COLO668 (cell line): ENCODE results near the gene IL1RAPL1.
"Not testable (repeated sequence)": the region's sequence is repeated elsewhere in the genome, so short reads cannot be mapped to it uniquely, and the experiment has no call there.

Experiments used
- DNase-seq: peaks from one replicate; lab custom pipeline; 2025; ENCODE audit not compliant: unreplicated experiment; lab: John Stamatoyannopoulos, UW

Gene IL1RAPL1

DNA sequence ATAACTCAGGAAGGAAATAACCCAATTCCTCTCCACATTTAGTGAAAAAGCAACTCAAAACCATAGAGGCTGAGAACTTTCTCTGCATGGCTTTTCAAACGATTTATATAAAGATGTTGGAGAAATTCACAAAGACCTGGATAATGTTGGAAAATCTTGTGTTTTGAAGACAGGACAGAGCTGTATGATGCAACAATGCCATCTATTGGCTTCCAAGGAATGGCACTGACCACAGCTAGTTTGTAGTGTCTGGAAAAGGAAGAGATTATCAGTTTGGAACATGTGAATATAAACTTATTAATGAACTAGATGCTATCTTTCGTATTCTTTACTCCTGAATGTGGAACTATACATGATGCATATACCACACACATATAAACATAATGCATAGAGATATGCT lies 503.6 kb downstream of the IL1RAPL1 start:
- no peak for DNase-seq

DNA sequence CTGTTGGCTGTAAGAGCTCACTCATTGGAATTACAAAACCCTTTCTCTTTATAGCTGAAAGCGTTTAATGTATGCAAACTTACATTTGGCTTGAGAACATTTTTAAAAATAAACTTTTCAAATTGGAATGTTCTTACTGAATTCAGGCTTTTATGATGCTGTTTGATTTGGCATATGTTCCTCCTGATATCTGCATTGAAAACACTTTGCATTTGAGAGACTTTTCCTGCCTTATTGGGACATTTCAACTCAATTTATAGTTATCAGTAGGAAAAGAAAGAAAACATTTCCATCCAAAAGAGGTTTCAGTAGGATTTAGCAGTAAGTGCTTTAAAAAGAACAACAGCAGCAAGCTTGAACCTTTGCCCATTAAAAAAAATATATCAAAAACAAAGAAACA lies 520.0 kb downstream of the IL1RAPL1 start:
- DNase-seq, result no peak

DNA sequence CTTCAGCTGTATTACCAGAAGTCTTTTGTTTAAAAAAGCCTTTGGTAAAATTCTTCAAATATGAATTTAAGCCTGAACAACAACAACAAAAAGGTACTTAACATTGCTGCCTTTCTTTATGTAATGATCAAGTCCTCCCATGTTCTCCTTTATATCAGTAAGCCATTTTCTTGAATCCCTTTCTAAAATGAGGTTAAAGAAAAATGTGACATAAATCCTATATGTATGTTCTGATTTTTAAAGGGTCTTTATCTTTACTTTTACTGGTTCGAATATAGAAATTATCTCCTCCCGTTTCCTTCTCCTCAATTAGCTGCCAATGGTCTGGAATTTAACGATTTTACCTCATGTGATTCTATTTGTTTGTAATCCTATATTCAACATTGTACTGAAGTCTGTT lies 522.8 kb downstream of the IL1RAPL1 start:
- DNase-seq, result no peak

DNA sequence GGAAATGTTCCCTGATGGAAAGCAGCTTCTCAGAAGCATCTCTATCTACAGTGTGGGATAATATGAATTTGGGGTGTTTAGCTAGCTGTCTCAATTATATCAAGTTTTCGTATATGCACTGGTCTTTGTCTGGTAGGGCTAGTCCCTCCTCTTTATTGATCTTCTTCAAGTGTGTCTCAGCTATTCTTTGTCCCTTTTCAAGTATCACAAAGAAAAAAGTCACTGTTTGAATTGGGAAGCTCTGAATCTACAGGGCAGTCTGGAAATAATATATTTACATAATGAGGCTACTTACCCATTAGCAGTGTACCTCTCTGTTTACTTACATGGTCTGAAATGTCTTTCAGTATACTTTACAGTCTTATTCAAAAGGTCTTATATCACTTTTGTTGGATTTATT lies 526.0 kb downstream of the IL1RAPL1 start:
- DNase-seq, result no peak

DNA sequence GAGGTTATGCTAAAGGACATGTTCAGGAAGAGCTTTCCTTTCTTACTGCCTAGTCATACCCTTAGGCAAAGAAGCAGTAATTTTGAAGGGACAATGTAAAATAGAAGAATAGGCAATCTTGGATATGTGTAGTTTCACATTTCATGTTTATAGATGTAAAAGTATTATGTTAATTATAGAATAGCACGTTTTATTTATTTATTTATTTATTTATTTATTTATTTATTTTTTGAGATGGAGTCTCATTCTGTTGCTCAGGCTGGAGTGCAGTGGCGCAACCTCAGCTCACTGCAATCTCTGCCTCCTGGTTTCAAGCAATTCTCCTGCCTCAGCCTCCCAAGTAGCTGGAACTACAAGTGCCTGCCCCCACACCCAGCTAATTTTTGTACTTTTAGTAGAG lies 535.6 kb downstream of the IL1RAPL1 start:
- not testable (repeated sequence) for DNase-seq

DNA sequence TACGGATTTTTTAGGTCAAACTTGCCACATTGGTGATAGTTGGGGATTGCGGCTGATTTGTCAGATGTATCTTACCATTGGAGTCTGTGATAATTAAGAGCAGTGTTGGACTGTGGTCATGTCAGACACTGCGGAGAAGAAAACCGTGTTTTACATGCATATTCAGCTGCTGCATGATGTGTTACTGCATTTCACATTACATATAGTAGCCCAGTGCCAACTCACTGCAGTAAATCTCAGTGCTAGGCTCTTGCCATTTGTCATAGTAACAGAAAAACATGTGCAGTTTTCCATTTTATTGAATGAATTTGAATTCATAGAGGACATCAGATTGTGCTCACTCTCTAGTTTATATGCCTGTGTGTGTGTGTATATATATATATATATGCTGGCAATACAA lies 543.7 kb downstream of the IL1RAPL1 start:
- no peak for DNase-seq

DNA sequence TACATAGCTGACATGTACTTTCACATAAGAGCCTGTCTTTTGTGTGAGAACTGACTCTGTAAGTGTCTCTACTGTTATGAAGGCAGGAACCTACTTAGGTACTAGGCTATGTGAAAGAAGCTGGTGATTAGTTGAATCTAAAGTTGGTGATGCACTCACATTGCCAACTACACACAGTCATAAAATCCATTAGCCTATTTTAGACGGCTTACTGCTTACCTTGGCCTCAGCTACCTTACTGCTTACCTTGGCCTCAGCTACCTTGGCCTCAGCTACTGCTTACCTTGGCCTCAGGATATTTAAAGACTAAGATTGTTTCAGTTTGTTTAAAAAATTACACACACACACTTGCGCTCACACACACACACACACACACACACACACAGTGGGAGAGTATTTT lies 549.7 kb downstream of the IL1RAPL1 start:
- no peak for DNase-seq

DNA sequence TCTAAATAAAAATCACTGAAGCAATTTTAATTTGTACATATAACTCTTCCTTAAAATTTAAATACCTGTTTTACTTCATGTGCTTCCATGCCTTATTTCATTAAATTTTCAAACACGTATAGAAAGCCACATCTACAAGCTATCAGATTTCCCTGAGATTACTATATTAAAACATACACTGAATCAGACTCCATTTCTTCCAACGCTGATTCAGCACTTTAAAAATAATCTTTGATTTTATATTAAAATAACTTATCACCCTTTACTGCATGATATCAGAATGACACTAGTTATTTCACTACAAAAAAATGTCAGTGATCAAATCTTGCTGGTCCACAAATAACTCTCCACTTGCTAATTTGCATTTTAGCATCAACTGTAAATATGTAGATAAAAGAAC lies 550.8 kb downstream of the IL1RAPL1 start:
- DNase-seq, result no peak

DNA sequence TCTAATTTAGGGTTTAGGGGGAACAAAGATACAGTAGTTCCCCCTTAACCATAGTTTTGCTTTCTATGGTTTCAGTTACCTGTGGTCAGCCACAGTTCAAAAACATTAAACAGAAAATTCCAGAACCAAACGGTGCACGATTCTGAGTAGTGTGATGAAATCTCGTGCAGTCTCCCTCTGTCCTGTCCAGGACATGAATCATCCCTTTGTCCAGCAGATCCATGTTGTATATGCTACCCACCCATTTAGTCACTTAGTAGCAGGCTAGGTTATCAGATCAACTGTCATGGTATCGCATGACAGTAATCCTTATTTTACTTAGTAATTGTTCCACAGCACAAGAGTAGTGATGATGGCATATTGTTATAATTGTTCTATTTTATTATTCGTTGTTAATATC lies 556.1 kb downstream of the IL1RAPL1 start:
- DNase-seq, result no peak

DNA sequence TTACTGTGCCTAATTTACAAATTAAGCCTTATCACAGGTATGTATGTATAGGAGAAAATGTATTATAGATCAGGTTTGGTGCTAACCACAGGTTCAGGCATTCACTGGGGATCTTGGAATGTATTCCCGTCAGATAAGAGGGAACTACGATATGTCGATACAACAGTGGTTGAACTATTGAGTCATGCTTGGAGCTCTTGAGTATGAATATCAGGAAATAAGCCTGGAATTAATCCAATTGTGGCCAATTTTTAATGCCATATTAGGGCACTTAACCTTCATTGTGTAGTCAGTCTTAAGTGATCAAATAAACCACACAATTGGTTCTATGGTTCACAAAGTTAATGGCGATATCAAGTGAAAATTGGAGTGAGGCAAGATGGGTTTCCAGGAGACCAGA lies 556.5 kb downstream of the IL1RAPL1 start:
- DNase-seq, result no peak

DNA sequence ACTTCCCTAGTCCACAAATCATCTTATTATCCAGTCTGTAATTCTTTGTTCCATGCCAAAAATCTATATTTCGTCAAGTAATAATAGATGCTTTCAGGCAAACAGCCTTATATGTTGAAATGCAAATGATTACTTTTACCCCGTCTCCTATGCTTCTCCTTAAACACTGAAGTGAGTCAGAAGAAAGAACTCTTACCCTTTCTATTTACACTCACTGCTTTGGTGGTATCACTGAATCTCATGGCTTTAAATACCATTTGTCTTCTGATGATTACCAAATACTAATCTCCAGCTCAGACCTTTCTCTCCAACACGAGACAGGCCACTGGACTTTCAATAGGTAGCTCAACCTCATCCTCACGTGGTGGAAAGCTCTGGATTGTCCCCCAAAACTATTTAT lies 558.1 kb downstream of the IL1RAPL1 start:
- no peak for DNase-seq

DNA sequence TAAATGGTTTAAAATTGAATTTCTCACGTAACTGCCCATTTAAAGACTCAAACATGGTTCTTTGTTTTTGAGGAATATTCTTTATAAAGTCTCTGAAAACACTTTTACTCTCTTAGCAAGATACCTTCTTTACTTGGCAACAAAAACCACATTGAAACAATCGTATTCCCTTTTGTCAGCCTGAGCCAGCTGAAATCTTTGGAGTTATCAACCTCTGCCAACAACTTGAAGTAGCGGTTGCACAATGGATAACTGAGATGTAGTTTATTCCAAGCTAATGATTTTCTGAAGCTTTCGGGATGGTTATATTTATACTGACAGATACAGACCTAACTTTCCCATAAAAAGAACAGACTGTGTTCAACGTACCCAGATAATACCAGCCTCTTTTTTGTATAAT lies 561.3 kb downstream of the IL1RAPL1 start:
- DNase-seq, result no peak

DNA sequence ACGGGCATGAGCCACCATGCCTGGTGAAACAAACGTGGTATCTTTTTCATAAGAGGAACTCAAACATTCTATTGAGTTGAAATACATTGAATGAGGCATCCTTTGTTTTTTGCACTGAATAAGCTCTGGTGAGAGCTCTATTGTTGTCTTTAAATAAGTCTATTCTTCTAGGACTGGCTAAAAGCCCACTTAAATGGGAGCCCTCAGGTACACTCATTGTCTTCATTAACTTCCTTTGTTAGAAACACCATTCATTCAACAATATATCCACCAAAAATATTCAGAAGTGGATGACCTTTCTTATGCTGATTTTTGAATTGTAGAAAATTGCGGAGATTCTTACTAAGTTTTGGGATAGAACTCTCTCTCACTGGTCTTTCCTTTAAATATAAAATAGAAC lies 568.0 kb downstream of the IL1RAPL1 start:
- DNase-seq, result no peak

DNA sequence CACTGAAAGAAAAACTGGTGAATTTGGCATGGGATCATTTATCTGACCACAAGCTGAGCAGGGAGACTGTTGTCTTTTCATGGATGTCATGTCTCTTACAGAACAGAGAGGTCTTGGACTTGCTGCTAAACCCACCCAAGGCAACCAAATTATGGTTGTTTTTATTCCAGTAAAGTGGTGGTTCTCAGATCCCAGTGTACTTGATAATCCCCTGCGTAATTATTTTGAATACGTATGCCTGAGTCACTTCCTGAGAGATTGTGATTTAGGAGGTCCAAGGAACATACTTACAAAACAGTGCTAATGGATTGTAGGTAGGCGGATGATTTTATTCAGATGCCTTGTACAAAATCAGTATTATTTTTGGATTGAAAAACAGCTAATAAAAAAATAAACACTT lies 585.6 kb downstream of the IL1RAPL1 start:
- DNase-seq, result no peak

DNA sequence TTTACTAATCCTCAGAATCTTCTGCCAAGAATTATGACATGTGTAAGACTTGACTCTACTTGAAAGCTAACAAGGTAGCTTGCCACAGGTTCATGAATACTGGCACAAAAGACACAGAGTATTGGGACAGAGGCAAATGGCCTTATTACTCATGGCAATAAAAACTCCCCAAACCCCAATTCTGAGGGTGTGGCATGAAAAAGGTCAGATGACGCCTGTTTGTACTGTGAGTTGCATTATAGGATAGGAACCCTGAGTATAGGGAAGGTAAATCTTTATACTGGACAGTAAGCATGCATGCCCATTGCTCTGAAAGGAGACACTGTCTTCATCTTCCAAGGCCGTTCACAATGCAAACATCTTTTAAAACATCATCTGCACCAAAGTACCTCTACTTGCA lies 600.0 kb downstream of the IL1RAPL1 start:
- no peak for DNase-seq

DNA sequence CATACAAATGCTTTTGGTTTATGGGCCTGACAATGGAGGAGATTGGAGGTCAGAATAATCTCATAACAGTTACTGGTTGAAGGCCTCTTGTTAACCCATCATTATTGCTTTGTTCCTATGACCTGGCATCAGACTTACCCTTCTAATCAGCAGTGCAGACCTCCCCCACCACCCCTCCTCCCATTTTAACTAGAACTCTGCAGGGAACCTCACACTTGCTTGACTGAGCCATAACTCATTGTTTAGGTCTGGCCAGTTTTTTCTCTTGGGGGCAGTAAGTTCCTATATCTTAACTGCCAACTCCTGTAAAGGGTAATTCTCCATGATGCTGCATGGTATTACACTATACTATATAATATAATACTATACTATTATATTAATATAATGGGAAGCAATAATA lies 609.3 kb downstream of the IL1RAPL1 start:
- no peak for DNase-seq

DNA sequence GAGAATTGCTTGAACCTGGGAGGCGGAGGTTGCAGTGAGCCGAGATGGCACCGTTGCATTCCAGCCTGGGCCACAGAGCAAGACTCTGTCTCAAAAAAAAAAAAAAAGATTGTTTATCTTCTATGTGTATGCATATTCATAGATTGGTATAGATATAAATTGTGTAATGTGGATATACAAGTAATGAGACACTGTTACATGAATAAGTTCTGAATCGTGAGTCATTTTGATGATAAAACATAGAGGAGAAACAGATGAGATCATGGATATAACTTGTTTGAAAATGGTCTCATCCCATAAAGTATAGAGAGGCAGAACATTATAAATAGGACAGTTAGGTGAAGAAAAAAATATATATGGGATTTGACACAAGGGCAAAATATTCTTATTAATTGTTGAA lies 628.0 kb downstream of the IL1RAPL1 start:
- DNase-seq, result no peak

DNA sequence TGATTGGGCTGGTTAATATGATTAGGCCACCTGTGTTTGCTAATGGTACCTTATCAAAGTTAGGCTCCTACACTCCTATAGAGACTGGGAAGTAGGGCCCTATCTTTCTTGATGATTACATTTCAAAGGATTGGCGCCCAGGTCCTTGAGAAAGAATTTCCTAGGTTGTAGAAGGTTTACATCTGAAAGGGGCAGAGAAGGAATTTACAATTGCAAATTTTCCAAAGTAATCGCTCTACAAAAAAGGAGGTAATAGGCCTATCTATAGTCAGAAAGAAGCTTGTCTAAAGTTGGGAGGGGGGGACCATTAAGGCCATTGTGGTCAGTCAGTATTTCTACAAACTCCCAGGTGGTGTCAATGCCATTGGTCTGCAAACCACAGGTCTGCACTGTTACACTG lies 638.4 kb downstream of the IL1RAPL1 start:
- DNase-seq, result no peak

DNA sequence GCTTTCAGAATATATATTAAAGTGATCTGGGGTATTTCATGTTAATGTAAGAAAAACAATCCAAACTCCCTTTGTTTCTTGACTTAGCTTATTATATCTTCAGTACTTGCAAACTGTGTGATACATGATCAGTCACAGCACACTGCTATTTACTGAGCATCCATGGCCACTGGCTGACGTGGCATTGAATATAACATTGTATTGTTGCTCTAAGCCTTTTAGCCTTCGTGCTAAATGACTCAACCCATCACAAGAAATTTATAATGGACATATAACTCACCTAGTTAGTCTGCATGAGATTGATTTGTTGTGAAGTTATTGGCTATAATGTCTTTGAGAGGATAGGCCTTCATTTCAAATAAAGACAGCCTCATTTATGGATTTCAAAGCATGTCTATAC lies 642.6 kb downstream of the IL1RAPL1 start:
- DNase-seq, result no peak

DNA sequence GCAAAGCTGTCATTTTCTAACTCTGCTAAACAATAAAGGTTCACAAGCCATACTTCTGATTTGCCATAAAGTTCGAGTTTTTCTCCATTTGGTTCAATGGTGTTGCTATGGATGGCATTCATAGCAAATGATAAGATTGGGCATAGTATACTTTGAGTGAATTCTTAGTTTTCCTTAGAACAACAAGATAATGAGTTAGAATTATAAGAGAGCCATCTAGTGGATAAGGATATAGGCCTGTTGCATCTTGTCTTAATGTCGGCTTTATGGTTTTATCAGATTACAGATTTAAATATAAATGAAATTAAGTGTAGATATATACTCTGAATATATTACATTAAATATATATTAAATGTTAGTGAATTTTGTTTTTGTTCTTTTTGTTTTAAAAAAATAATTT lies 644.6 kb downstream of the IL1RAPL1 start:
- no peak for DNase-seq

DNA sequence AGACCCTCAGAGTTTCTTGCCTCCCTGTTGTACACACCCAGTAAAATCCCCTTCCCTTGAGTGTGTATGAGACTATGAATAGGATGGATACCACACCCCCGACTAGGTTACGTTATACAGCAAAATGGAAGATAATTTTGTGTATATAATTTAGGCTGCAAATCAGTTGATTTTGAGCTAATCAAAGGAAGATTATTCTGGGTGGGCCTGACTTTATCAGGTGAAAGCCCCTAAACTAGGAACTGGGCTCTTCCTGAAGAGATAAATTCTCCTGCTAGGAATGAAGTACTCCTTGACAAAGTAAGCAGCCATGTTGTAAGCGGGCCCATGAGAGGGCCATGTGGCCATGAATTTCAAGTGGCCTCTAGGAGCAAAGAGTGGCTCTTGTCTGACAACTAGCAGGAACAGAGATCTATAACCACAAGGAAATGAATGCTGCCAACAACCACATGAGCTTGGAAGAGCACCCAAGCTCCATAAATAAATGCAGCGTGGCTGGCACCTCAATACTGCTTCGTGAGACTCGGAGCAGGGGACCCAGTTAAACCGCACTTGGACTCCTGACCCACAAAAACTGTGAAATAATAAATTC lies 646.4 kb downstream of the IL1RAPL1 start:
- no peak for DNase-seq

DNA sequence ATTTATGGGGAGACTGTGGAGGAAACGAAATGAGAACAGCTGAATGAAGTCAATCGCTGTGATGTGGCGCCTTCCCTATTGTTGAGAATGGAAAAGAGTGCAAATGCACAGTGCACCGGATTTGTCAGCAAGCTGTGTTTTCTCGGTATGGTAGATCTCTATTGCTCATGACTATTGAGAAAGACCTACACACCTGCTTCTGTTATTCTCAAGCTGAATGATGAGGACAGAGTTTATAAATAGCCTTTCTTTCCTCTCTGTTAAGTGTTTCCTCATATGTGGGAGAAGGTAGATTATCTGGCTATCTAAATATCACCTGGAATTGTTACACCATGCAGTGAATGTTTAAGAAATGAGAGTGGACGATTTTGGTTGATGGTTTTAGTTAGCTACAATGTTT lies 650.7 kb downstream of the IL1RAPL1 start:
- no peak for DNase-seq

DNA sequence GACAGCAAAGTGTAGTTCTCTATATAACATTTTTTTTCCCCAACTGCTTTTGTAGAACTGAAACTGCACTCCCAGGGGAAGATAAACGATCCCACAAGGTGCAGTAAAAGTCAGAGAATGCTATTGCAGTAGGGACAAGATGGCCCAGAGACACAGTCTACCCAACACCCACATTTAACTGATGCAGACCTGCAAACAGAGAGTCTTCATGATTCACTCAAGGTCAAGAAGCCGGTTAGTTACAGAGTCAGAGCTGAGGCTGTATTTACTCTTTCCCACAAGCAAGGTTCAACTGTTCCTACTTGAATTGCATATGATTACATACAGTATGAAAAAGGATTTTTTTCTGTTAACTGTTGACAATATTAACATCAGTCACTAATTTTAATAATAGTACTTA lies 654.6 kb downstream of the IL1RAPL1 start:
- no peak for DNase-seq

DNA sequence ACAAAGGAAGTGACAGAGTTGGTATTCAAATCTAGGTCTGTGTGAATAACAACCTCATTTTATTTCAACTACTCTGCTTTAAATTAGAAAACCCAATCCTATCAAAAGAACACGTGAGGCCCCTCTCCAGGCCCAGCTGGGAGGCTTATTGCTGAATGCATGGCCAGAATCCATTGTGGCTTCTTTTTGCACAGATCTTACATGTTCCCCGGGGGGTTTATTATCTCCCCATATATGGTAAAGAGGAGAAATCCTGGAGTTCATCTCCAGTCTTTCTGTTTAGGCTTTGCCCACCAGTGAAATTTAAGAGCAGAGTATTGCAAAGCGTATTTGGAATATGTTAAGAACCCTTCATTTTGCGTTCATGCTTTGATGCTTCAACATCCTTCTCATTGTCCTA lies 655.6 kb downstream of the IL1RAPL1 start:
- no peak for DNase-seq
